ENCODE results near the gene ACER1.
"Not testable (repeated sequence)": the region's sequence is repeated elsewhere in the genome, so short reads cannot be mapped to it uniquely, and the experiment has no call there.

Gene ACER1

GRCh38 chr19:6287269-6287885 lies 46.0 kb downstream of the ACER1 start:
- DNase-seq (ENCODE audit: low read depth) = no peak

- DNase-seq (ENCODE audit: low read depth) = no peak
Observed at GRCh38 chr19:6286676-6287075, 46.7 kb downstream of the ACER1 start.

- not testable (repeated sequence) for DNase-seq (ENCODE audit: low read depth)
Observed at GRCh38 chr19:6282393-6282792, 51.0 kb downstream of the ACER1 start.

DNA sequence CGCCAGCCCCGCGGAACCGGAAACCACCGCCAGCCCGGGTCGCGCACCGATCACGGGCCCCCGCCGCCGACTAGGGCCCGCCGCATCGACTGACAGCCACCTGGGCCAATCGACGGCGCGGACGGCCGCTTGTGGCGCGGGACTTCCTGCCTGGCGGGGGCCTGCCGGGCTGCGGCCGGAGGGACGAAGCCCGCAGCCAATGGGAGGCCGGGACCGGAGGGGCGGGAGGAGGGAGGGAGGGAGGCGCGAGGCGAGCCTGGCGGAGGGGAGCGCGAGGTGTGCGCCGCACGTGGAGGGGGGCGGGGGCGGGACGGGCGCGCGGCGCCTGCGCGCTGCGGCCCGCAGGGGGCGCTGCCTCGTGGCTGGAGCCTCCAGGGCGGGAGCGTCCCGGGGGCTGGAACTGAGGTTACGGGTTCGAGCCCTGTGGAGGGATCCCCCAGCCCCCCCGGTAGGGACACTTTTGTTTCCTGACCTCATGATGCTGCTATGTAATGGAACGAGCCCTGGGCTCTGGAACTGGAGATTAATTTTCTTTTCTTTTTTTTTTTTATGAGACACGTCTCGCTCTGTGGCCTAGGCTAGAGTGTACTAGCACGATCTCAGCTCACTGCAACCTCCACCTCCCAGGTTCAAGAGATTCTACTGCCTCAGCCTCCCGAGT lies 53.4 kb downstream of the ACER1 start, which contains the start of gene MLLT1:
Gene MLLT1 (minus strand): TSS at position 45 of the 661 bp plus-strand sequence. CDS start 191 bp downstream, outside the sequence.
- peak; percentile 96 for DNase-seq (ENCODE audit: low read depth)

DNA sequence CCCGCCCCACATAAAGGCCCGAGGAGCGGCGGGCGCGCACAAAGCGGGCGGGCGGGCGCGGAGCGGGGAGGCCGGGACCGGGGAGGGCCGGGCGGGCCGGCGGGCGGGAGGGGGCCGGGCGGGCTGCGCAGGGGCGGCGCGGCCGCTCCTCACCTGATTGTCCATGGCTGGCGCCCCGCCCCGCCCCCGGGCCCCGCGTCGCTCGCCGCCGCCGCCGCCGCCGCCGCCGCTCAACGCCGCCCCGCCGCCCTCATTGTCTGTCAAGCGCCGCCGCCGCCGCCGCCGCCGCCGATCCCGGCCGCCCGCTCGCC lies 53.8 kb downstream of the ACER1 start:
- no peak for DNase-seq (ENCODE audit: low read depth)

DNA sequence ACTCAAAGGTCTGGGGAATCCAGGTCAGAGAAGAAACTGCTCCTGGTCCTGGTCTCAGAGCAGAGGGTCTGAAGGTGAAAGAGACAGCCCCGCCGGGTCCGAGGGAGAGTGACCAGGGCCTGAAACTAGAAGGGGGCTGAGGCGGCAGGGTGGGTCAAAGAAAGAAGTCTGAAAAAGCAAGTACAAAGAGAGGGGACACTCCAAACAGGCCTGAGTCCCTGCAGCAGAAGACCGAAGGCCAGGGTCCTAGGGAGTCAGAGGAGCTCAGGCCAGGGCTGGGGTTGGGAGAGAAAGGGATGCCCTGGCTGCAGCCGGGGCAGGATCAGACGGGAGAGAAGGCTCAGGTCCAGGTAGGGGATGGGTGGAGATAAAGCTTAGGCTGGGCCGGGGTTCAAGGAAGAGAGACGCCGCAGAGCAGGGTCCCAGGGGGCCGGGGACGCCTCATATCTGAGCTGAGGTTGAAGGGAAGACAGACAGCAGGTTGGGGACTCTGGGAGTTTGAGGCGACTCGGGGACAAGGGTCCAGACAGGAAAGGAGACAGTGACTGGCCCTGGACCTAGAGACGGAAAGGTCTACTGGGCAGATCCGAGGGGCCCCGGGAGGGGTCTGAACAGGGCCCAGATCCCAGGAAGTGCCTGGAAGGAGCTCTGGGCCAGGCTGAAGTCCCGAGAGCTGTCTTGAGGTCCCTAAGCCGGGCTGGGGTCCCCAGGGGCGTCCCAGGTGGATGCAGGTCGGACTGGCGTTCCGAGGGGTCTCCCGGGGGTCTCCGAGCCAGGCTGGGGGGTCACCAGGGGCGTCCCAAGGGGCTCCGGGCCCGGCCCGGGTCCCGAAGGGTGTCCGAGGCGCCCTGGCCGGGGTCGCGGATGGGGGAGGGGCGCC lies 54.4 kb downstream of the ACER1 start:
- DNase-seq (ENCODE audit: low read depth) = no peak

GRCh38 chr19:6278051-6278450 lies 55.4 kb downstream of the ACER1 start:
- no peak for DNase-seq (ENCODE audit: low read depth)

- peak; percentile 64 for DNase-seq (ENCODE audit: low read depth)
Observed at GRCh38 chr19:6276447-6276846, 57.0 kb downstream of the ACER1 start.

DNA sequence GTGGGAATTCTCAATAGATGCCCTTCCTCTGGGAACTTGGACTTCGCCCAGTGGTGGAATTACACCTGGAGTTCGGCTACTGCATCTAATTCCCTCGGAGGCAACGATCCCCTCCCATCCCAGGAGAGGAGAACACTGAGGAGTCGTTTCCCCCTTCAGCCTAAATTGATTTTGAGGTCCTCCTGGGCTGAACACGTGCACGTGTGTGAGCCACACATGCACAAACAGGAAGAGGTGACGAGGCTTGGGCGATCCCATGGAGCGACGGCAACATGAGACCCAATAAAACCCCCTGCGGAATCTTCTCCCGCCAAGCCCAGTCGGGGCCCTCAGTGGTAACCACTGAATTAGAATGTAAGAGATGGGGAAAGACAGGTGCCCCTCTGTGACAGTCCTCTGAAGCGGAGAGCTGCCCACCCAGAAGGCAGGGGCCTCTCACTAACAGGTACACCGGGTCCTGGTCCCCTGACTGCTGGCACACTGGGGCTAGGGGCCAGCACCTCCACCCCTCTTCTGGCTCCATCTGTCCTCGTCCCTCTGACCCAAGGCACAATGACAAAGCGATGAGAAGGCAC lies 58.2 kb downstream of the ACER1 start:
- DNase-seq (ENCODE audit: low read depth) = no peak

DNA sequence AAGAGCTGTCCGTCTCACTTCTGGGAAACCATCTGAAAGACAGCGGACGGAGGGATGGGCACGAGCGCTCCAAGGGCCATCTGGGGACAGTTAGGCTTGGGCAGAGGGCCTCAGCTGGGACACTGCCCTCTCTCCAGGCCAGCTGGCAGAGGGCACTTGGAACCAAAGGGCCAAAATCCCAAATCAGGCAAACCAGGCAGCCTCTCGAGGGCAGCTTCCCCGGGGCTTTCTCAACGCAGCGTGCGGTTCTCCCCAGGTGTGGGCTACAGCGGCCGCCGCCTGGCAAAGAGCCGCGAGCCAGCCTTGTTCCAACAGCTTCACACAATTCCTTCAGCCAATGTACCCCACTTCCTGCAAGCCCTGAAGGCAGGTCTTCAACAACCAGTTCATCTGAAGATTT lies 58.7 kb downstream of the ACER1 start:
- DNase-seq (ENCODE audit: low read depth) = no peak

DNA sequence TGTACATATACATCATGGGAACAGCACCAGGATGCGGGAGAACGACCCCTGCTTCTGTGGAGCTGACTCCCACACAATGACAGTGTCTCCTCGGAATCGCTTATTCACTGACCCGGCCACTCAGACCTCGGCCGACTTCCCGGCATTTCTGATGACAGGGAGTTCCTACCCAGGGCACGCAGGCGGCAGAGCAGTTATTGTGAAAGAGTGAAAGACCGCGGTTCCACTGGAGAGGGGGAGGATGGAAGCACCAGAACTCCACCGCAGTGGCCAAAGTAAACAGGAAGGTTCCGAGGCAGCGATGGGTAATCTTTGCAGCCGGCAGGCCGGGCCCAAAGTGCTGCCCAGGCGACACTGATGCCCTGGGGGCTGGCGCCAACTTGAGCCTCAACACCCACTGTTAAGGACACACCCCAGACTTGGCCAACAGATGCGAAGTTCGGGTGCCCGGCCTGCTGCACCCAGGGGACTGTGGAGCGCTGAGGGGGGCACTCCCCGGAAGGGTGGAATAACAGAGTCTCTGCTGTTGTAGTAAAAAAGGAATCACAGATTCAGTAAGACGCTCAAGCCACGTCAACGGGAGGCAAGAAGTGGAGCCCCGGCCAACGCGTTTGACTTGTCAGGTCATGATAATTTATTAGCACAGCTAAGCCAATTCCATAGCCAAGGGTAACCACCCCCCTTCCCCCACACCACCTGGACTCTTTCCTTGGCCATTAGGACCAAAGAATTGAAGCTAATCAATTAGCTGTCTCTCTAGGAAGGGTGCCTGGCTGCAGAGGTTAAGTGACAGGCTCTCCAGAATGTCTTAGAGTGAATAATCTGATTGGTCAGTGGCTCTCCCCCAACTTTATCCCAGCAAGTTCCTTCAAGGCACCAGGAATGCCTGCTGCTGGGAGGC lies 59.5 kb downstream of the ACER1 start:
- peak; percentile 87 for DNase-seq (ENCODE audit: low read depth)

GRCh38 chr19:6272913-6273600 lies 60.4 kb downstream of the ACER1 start:
- no peak for DNase-seq (ENCODE audit: low read depth)

DNA sequence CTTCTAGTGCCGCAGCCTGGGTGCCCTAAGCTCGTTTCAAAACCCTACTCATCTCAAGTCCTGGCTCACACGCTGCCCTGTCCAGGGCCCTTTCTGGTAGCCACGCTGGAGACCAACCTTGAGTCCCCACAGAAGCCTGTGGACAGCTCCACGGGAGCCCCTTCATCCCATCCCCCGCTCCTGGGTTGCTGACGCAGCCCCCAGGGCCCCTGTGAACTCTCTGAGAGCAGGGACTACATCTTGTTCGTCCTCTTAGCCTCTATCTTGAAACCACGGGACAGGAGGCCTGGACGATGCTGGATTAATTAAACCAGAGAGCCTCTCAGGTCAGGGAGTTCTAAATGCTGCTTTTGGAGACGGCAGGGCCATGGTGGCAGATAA lies 61.0 kb downstream of the ACER1 start:
- no peak for DNase-seq (ENCODE audit: low read depth)

DNA sequence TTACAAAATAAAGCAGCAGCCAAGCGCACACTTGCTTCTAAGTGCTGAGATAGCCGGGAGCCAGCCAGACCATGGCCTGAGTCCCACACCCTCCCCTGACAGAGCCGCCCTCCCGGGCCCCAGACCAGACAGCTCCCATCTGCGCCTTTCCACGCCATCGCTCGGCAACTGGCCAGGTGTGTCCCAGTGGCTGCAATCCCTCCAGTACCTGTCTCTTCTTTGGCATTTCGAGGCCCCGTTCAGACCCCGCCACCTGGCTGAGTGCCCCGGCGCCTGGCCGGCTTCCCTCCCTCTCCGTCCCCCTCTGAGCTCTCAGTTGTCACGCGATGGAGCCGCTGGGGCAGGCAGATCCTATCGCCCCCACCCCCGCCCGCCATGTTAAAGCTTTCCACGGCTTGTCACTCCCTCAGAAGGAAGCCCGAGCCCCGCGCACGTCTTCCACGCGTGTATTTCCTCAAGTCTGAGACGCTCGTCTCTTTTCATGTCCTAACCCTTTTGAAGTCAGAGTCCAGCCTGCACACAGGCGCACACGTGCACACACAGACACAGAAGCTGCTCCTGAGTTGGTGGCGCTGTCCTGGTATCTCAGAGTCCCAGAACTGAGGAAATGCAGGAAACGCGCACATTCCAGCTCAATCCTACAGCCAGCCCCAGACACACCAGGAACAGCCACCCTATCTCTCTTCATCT lies 61.5 kb downstream of the ACER1 start:
- DNase-seq (ENCODE audit: low read depth) = peak; percentile 70

GRCh38 chr19:6271251-6271650 lies 62.2 kb downstream of the ACER1 start:
- no peak for DNase-seq (ENCODE audit: low read depth)

- DNase-seq (ENCODE audit: low read depth) = no peak
Observed at GRCh38 chr19:6270822-6271221, 62.6 kb downstream of the ACER1 start.

DNA sequence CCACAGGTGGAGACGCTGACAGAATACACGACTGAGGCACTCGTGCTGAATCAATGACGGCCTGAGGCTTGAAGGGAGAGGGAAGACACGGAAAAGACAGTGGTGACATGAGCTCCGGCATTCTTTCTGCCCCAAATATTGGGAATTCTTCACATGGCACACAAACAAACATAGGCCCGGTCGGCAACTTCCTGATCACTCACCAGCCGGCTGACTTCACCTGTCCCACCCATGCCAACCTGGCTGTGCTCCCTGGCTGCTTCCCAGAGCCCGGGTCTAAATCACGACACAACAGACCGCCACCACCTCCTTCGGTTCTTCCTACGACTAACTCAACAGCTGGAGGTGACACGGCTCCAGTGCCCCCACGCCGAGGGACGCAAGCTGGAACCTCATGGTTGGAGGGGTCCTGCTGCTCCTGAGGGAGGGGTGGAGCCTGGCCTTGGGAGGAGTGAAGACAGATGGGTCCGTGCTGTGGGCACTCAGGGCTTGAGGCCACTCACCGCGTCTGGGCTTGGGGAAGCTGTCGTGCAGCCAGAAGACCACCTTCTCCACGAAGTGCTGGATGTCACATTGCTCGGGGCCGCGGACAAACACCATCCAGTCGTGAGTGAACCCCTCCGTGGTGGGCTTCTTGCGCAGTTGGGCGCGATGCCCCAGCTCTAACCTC lies 63.2 kb downstream of the ACER1 start:
- no peak for DNase-seq (ENCODE audit: low read depth)

DNA sequence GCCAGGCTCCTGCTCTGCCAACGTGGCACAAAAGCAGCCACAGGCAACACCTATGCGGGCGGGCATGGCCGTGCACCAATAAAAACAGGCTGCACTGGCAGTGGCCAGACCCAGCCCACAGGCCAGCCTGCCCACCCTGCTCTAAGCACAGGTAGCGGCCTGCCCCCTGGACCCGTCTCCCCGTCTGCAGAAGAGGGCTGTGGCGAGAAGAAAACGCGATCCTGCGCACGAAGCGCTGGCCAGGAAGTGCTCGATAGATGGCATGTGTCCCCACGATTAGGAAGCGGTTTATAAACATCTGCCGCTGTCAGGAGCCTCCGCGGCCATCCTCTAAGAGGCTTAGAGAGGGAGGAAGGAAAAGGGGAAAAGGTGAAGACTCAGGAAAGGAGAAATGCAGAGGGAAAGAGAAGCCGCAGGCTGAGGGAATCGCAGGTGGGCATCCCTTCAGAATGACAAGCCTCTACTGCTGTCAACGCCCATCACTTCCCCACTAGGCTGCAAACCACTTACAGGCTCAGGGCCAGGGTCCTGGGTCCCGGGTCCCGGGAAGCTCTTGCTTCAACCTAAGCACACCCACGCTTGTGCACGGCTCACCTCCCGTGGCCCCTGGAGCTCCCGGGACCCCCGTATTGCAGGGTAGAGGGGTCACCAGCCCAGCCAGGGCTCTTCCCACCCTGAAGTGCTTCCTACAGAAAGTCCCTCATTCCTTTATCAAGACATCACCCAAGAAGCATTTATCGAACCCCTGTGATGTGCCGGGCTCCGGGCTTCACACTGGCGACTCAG lies 64.1 kb downstream of the ACER1 start:
- DNase-seq (ENCODE audit: low read depth) = no peak

DNA sequence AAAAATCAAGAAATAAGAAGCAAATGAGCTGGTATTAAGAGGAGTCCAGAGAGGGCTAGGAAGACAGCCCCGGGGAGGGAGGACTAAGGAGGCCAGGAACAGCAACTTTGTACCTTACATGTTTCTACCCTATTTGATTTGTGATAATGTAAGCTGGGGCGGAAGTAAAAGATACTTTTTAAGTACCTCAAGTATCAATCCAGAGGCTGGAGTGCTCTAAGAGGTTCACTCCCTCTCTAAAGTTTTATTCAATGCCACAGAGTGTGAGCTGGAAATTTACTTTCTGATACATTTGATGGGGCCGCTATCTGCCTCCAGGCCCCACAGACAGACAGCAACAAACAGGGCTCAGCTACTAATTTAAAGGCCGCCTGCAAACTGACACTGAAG lies 65.0 kb downstream of the ACER1 start:
- DNase-seq (ENCODE audit: low read depth) = no peak

All from GM04504 (cell line).